ENCODE data around the gene CCP110.

Gene CCP110, protein sequence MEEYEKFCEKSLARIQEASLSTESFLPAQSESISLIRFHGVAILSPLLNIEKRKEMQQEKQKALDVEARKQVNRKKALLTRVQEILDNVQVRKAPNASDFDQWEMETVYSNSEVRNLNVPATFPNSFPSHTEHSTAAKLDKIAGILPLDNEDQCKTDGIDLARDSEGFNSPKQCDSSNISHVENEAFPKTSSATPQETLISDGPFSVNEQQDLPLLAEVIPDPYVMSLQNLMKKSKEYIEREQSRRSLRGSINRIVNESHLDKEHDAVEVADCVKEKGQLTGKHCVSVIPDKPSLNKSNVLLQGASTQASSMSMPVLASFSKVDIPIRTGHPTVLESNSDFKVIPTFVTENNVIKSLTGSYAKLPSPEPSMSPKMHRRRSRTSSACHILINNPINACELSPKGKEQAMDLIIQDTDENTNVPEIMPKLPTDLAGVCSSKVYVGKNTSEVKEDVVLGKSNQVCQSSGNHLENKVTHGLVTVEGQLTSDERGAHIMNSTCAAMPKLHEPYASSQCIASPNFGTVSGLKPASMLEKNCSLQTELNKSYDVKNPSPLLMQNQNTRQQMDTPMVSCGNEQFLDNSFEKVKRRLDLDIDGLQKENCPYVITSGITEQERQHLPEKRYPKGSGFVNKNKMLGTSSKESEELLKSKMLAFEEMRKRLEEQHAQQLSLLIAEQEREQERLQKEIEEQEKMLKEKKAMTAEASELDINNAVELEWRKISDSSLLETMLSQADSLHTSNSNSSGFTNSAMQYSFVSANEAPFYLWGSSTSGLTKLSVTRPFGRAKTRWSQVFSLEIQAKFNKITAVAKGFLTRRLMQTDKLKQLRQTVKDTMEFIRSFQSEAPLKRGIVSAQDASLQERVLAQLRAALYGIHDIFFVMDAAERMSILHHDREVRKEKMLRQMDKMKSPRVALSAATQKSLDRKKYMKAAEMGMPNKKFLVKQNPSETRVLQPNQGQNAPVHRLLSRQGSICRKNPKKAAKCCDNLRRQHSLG

DNA sequence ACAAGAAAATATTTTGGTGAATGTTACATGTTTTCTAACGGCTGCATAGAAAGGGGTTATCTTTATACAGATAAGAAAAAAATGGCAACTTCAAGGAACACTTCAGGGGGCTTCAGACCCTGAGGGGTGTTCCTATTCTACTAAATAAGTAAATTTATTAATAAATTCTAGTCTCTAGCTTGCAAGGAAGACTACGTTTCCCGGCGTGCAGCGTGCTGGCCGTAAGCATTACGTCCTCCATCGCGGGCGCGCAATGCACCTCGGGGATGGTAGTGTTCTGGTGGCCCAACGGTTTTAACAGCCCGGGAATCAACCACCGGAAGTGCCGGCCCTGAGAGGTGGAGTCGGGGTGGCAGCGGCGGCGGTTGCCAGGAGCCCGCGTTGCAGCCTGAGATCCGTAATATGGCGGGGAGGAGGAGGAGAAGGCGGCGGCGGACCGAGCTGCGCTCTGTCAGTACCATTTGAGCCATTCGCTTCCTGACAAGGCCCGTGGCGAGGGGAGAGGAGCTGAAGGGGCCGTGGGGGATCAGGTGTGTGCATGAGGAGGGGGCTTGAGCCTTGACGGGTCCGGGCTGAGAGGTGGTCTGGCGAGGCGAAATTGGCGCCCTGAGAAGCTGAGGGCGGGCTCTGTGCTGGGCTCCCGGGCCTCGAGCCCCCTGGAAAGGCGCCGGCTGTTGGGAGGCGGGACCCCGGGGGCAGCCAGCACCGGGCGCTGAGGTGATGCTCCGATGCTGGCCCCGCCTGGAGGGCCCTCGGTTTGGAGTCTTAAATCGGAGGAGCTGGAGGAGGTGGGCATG lies at the start of gene CCP110:
Gene CCP110 (plus strand): TSS at position 384 of the 797 bp plus-strand sequence. CDS start 3,940 bp downstream, outside the sequence.
- no peak for TF ChIP-seq EZH2 (IDR thresholded peaks at IDR 0.05; ENCODE audit: borderline replicate concordance, low read depth, low read length, severe bottlenecking)
- TF ChIP-seq, protein P1, sequence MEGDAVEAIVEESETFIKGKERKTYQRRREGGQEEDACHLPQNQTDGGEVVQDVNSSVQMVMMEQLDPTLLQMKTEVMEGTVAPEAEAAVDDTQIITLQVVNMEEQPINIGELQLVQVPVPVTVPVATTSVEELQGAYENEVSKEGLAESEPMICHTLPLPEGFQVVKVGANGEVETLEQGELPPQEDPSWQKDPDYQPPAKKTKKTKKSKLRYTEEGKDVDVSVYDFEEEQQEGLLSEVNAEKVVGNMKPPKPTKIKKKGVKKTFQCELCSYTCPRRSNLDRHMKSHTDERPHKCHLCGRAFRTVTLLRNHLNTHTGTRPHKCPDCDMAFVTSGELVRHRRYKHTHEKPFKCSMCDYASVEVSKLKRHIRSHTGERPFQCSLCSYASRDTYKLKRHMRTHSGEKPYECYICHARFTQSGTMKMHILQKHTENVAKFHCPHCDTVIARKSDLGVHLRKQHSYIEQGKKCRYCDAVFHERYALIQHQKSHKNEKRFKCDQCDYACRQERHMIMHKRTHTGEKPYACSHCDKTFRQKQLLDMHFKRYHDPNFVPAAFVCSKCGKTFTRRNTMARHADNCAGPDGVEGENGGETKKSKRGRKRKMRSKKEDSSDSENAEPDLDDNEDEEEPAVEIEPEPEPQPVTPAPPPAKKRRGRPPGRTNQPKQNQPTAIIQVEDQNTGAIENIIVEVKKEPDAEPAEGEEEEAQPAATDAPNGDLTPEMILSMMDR (IDR thresholded peaks at IDR 0.05; ENCODE audit: borderline replicate concordance, extremely low read depth, low read length, poor library complexity, severe bottlenecking): no peak
- H3K9ac ChIP-seq (ENCODE audit: low read depth, low read length): peak within 1 kb of the TSS; percentile 84
- H2AFZ ChIP-seq (ENCODE audit: low read depth, low read length): peak within 1 kb of the TSS; percentile 95
- DNase-seq (peak; percentile 96), ATAC-seq (ENCODE audit: insufficient read depth, low read depth) (peak; percentile 83)
- peaks cover 21% of the 10 kb centered on the region for H3K36me3 ChIP-seq (ENCODE audit: insufficient read depth, low read length)
- H3K79me2 ChIP-seq (ENCODE audit: insufficient read depth, low read length): peaks cover 73% of the 10 kb centered on the region
- no peaks in the 10 kb centered on the region for H3K27me3 ChIP-seq (ENCODE audit: insufficient read depth, low read length, poor library complexity)
- peak within 1 kb of the TSS; percentile 93 for H3K4me2 ChIP-seq (ENCODE audit: insufficient read depth, low read length)
- H3K4me1 ChIP-seq (ENCODE audit: insufficient read depth, low read length): peaks cover 65% of the 10 kb centered on the region
- H4K20me1 ChIP-seq (ENCODE audit: insufficient read depth, low read length): no peaks in the 10 kb centered on the region
- peak within 1 kb of the TSS; percentile 91 for H3K27ac ChIP-seq (ENCODE audit: low read length)
- no peaks in the 10 kb centered on the region for H3K9me3 ChIP-seq (ENCODE audit: insufficient read depth, low read length, severe bottlenecking)
- peak within 1 kb of the TSS; percentile 80 to 97 for H3K4me3 ChIP-seq (ENCODE audit: low read depth in 1 of 2, low read length in 2 of 2)

DNA sequence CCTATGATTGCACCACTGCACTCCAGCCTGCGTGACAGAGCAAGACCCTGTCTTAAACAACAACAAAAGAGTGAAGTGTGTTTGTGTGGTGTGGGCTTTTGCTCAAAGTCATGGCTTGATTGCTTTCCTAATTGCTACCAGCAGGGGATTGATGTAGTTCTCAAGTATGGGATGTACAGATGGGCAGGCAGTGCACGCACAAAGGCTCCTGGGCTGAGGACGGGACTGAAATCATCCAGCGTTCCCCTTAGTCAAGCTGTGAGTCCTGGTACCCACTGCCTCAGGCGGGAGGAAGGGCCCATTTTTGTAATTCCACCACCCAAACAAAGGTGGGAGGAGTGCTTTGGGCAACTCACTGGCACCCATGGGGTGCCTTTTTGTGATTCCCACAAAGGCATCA lies 49.1 kb upstream of the CCP110 start:
- Histone ChIP-seq H3K9me3 (ENCODE audit: insufficient read depth, low read length, severe bottlenecking) (no peaks in the 10 kb centered on the region), H3K4me2 (ENCODE audit: insufficient read depth, low read length) (no peak overlapping the region), H3K9ac (ENCODE audit: low read depth, low read length) (no peak overlapping the region), H2AFZ (ENCODE audit: low read depth, low read length) (no peak overlapping the region), H3K4me3 (ENCODE audit: low read depth in 1 of 2, low read length in 2 of 2) (no peak overlapping the region), H4K20me1 (ENCODE audit: insufficient read depth, low read length) (no peaks in the 10 kb centered on the region), H3K36me3 (ENCODE audit: insufficient read depth, low read length) (no peaks in the 10 kb centered on the region), H3K79me2 (ENCODE audit: insufficient read depth, low read length) (no peaks in the 10 kb centered on the region), H3K4me1 (ENCODE audit: insufficient read depth, low read length) (no peaks in the 10 kb centered on the region), H3K27ac (ENCODE audit: low read length) (no peak overlapping the region), H3K27me3 (ENCODE audit: insufficient read depth, low read length, poor library complexity) (no peaks in the 10 kb centered on the region)
- ATAC-seq (ENCODE audit: insufficient read depth, low read depth) (no peak), DNase-seq (no peak)
- TF ChIP-seq, protein P1 (IDR thresholded peaks at IDR 0.05; ENCODE audit: borderline replicate concordance, extremely low read depth, low read length, poor library complexity, severe bottlenecking): no peak
- TF ChIP-seq EZH2 (IDR thresholded peaks at IDR 0.05; ENCODE audit: borderline replicate concordance, low read depth, low read length, severe bottlenecking): no peak

DNA sequence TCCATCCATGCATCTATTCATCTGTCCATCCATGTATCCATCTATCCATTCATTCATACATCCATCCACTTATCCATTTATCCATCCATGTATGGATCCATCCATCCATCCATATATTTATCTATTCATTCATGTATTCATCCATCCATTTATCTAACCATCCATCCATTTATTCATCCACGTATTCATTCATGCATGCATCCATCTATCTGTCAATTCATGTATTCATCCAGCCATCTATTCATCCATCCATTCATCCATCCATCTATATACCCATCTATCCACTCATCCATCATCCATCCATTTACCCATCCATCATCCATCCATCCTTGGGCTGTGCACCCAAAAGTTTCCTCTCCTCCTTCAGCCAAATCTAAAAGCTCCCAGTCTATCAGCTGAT lies 45.2 kb upstream of the CCP110 start:
- H3K9me3 ChIP-seq (ENCODE audit: insufficient read depth, low read length, severe bottlenecking): no peaks in the 10 kb centered on the region
- DNase-seq: no peak

More for the DNA sequence above, 45.2 kb upstream of the CCP110 start:
- H3K27me3 ChIP-seq (ENCODE audit: insufficient read depth, low read length, poor library complexity): no peaks in the 10 kb centered on the region
- H4K20me1 ChIP-seq (ENCODE audit: insufficient read depth, low read length): no peaks in the 10 kb centered on the region
- H3K4me1 ChIP-seq (ENCODE audit: insufficient read depth, low read length): no peaks in the 10 kb centered on the region
- H3K4me2 ChIP-seq (ENCODE audit: insufficient read depth, low read length): no peak overlapping the region
- no peaks in the 10 kb centered on the region for H3K36me3 ChIP-seq (ENCODE audit: insufficient read depth, low read length)
- no peak overlapping the region for H3K27ac ChIP-seq (ENCODE audit: low read length)
- H3K4me3 ChIP-seq (ENCODE audit: low read depth in 1 of 2, low read length in 2 of 2): no peak overlapping the region
- no peaks in the 10 kb centered on the region for H3K79me2 ChIP-seq (ENCODE audit: insufficient read depth, low read length)
- TF ChIP-seq EZH2 (IDR thresholded peaks at IDR 0.05; ENCODE audit: borderline replicate concordance, low read depth, low read length, severe bottlenecking): no peak
- TF ChIP-seq, protein P1 (IDR thresholded peaks at IDR 0.05; ENCODE audit: borderline replicate concordance, extremely low read depth, low read length, poor library complexity, severe bottlenecking): no peak
- H3K9ac ChIP-seq (ENCODE audit: low read depth, low read length): no peak overlapping the region
- H2AFZ ChIP-seq (ENCODE audit: low read depth, low read length): no peak overlapping the region
- ATAC-seq (ENCODE audit: insufficient read depth, low read depth): no peak

Measured in DND-41 (cell line).